ENCODE measurements around the gene WASF2. TPM values are rescaled to one million over a fixed set of nuclear protein-coding genes. Genes with fewer than 3 reads are reported as not detected.
A peak's percentile ranks its signal among the peaks of the same experiment; 100 is the strongest.
"Not testable (repeated sequence)": the region's sequence is repeated elsewhere in the genome, so short reads cannot be mapped to it uniquely, and the experiment has no call there.

WASF2 gene
- total RNA-seq, 3 donors from 2014 or later = 131 to 159 (median 134) TPM

DNA sequence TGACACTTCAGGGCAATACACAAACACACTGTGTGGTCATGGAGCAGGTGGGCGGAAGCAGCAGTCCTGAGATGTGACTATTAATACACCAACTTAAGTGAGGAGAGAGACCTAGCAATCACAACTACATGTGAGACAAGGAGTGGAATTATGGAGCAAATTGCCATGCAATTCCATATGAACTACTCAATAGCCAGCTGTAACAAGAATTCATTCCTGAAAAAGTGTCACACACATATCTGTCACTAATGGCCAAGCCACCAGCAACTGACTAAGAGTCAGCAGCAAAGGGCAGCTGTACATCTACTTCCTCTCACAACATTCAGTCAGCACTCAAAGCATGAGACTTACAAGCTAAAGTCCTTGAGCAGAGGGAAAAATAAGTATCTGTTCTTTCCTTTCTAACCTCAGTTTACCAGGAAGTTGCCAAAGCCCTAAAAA, 51.3 kb downstream of the WASF2 start:
- DNase-seq (no peak), ATAC-seq (peak; percentile 40)
- H3K4me1 ChIP-seq (ENCODE audit: low read depth) = peaks cover 67% of the 10 kb centered on the region
- H3K9me3 ChIP-seq = no peaks in the 10 kb centered on the region
- H3K36me3 ChIP-seq (ENCODE audit: low read depth) = no peaks in the 10 kb centered on the region
- H3K4me3 ChIP-seq = no peak overlapping the region
- intact Hi-C loops (cut with DNase I, micrococcal nuclease) = no loop called here
- TF ChIP-seq, protein P1, sequence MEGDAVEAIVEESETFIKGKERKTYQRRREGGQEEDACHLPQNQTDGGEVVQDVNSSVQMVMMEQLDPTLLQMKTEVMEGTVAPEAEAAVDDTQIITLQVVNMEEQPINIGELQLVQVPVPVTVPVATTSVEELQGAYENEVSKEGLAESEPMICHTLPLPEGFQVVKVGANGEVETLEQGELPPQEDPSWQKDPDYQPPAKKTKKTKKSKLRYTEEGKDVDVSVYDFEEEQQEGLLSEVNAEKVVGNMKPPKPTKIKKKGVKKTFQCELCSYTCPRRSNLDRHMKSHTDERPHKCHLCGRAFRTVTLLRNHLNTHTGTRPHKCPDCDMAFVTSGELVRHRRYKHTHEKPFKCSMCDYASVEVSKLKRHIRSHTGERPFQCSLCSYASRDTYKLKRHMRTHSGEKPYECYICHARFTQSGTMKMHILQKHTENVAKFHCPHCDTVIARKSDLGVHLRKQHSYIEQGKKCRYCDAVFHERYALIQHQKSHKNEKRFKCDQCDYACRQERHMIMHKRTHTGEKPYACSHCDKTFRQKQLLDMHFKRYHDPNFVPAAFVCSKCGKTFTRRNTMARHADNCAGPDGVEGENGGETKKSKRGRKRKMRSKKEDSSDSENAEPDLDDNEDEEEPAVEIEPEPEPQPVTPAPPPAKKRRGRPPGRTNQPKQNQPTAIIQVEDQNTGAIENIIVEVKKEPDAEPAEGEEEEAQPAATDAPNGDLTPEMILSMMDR (IDR thresholded peaks at IDR 0.05) = no peak

GRCh38 chr1:27436204-27437159, 53.5 kb downstream of the WASF2 start:
- peaks cover 78% of the 10 kb centered on the region for H3K4me1 ChIP-seq (ENCODE audit: low read depth)
- DNase-seq = peak in 1 of 3 donors; percentile 76
- no peaks in the 10 kb centered on the region for H3K36me3 ChIP-seq (ENCODE audit: low read depth)
- TF ChIP-seq, protein P1 (IDR thresholded peaks at IDR 0.05) = no peak
- no peaks in the 10 kb centered on the region for H3K9me3 ChIP-seq
- intact Hi-C loops (cut with DNase I, micrococcal nuclease) = no loop called here
- peak; percentile 93 for ATAC-seq
- no peak overlapping the region for H3K4me3 ChIP-seq

DNA sequence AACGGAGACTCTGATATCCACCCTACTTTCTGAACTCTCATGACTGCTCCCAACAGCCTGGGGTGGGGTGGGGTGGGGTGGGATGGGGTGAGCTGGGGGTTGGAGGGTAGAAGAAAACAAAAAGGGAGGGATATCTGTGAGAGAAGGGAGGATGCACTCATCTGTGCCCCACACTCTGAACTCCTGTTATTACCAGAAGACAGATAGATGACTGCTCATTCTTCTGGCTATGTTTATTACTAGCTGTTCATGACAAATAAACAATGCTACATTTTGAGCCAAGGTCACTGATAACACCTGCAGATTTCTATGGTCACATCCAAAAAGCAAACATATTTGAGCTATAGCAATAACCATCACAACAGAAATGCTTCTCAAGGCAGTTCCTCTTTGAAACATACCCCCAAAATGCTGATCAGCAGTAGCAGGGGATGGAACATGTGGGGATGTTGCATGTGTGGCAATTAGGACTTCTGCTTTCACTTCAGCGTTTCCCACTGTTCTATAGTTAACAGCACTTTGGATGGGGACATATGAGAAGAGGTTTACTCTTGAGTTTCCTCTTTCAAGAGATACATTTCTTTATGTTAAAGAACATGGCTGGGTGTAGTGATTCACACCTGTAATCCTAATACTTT, 54.3 kb downstream of the WASF2 start:
- intact Hi-C loops (cut with DNase I, micrococcal nuclease) = no loop called here
- Histone ChIP-seq H3K4me3 (no peak overlapping the region), H3K4me1 (ENCODE audit: low read depth) (peaks cover 83% of the 10 kb centered on the region), H3K36me3 (ENCODE audit: low read depth) (no peaks in the 10 kb centered on the region), H3K9me3 (no peaks in the 10 kb centered on the region)
- peak in 1 of 3 donors; percentile 29 for DNase-seq
- TF ChIP-seq, protein P1 (IDR thresholded peaks at IDR 0.05) = no peak
- peak; percentile 62 for ATAC-seq

DNA sequence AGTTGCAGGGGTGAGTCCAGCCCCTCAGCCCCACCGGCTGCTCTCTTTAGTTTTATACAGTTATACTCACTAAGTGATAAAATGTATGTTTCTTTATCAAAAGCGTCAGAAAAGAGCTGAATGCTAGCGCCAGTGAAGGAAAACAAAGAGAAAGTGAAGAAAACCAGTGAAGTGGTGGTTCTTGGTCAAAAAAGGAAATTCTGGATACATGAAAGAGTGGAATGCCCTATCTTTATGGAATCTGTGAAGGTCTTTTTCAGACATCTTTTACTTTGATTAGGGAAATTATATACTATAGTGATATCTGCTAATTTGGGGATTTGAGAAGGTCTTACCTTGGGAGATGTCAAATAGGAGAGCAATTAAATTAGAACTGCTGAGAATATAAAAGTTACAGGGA, 56.3 kb downstream of the WASF2 start:
- no peak overlapping the region for H3K4me3 ChIP-seq

DNA sequence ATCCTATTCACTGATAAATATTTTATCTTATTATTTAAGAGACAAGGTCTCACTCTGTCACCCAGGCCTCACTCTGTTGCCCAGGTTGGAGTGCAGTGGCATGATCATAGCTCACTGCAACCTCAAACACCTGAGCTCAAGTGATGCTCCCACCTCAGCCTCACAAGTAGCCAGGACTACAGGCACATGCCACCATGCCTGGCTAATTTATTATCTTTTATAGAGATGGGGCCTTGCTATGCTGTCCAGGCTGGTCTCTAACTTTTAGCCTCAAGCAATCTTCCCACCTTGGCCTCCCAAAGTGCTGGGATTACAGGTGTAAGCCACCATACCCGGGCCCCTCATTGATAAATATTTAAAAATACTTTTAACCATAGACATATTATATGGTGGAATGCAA, 57.2 kb downstream of the WASF2 start:
- H3K36me3 ChIP-seq (ENCODE audit: low read depth); H3K4me3 ChIP-seq; H3K9me3 ChIP-seq; ATAC-seq; DNase-seq; intact Hi-C loops (cut with DNase I, micrococcal nuclease): not testable (repeated sequence)
- H3K4me1 ChIP-seq (ENCODE audit: low read depth) = peaks cover 68% of the 10 kb centered on the region

More for the DNA sequence above, 56.3 kb downstream of the WASF2 start:
- TF ChIP-seq, protein P1 (IDR thresholded peaks at IDR 0.05) = no peak
- Histone ChIP-seq H3K4me1 (ENCODE audit: low read depth) (peaks cover 77% of the 10 kb centered on the region), H3K36me3 (ENCODE audit: low read depth) (no peaks in the 10 kb centered on the region), H3K9me3 (no peaks in the 10 kb centered on the region)
- DNase-seq (no peak), ATAC-seq (no peak)
- intact Hi-C loops (cut with DNase I, micrococcal nuclease) = no loop called here

- Histone ChIP-seq H3K9me3 (no peaks in the 10 kb centered on the region), H3K36me3 (ENCODE audit: low read depth) (no peaks in the 10 kb centered on the region), H3K4me3 (no peak overlapping the region), H3K4me1 (ENCODE audit: low read depth) (peaks cover 57% of the 10 kb centered on the region)
- no peak for ATAC-seq
- TF ChIP-seq, protein P1 (IDR thresholded peaks at IDR 0.05) = no peak
- intact Hi-C loops (cut with DNase I, micrococcal nuclease) = no loop called here
- no peak for DNase-seq
Observed at GRCh38 chr1:27431601-27431940, 58.4 kb downstream of the WASF2 start.
